HepG2 (cell line): ENCODE results near the gene FBLIM1. TPM values are rescaled to one million over a fixed set of nuclear protein-coding genes. Genes with fewer than 3 reads are reported as not detected.

ENCODE experiments used
- ATAC-seq: fragments of 200-7000 bp; cut with Tn5 transposase; 3 replicates; pipeline ENCODE4 v1.9.1; 2020; ENCODE audit warnings: mild to moderate bottlenecking, moderate library complexity
- BruUV-seq: library from RNA; stranded (reverse); fragments of 400-500 nt; replicated peaks from 2 replicates; lab custom pipeline; 2021; lab: Mats Ljungman, UMichigan
- CTCF ChIA-PET: fragments of 300-600 bp; formaldehyde crosslinking; extraction: SDS; loops from one replicate; lab custom pipeline; 2021; ENCODE audit warnings: low total read pairs, inconsistent platforms, low intra/inter-chr PET ratio; lab: Yijun Ruan, JAX
- POLR2A ChIA-PET: fragments of 350-600 bp; sonication (Branson Sonifier 250); formaldehyde crosslinking; loops from one replicate; lab custom pipeline; 2020; ENCODE audit warnings: antibody characterized with exemption, inconsistent platforms; lab: Yijun Ruan, JAX
- DNase-seq: peaks from one replicate; pipeline ENCODE4 v3.0.0-alpha.2; 2015; ENCODE audit warnings: low spot score
- FAIRE-seq: peaks from 3 replicates; lab custom pipeline; 2011; peaks lifted over from hg19 to GRCh38; lab: Jason Lieb, UNC
- H2AFZ ChIP-seq: one replicate; pipeline ENCODE4 v1.6.1; 2011; ENCODE audit warnings: low read length, inconsistent platforms
- H3K27ac ChIP-seq: fragments of 300-600 bp; 3 replicates; pipeline ENCODE4 v1.8.0; 2011; ENCODE audit warnings: mixed run types, mild to moderate bottlenecking, mixed read lengths, low read length, inconsistent platforms; ENCODE audit not compliant: insufficient read depth; ENCODE audit errors: extremely low read length
- H3K27me3 ChIP-seq, 2 experiments: fragments of 200-600 bp in 1 of 2; 2 replicates in 1 of 2; 3 replicates in 1 of 2; pipeline versions ENCODE4 v1.6.0 to v1.8.0; 2011; ENCODE audit warnings: low read length in 2 of 2, mild to moderate bottlenecking in 2 of 2, moderate library complexity in 2 of 2, inconsistent platforms in 1 of 2; ENCODE audit not compliant: insufficient read depth in 2 of 2, control insufficient read depth in 1 of 2
- H3K36me3 ChIP-seq, 2 experiments: fragments of 200-600 bp in 1 of 2; replicated peaks in 1 of 2; 2 replicates in 1 of 2; 3 replicates in 1 of 2; pipeline versions ENCODE4 v1.5.1 to v1.8.0; 2011; ENCODE audit warnings: low read length in 2 of 2, inconsistent platforms in 1 of 2; ENCODE audit not compliant: insufficient read depth in 2 of 2, control insufficient read depth in 1 of 2
- H3K4me1 ChIP-seq: 2 replicates; pipeline ENCODE4 v1.5.1; 2012; ENCODE audit warnings: low read length, inconsistent platforms; ENCODE audit not compliant: insufficient read depth
- H3K4me2 ChIP-seq: 2 replicates; pipeline ENCODE4 v1.6.0; 2011; ENCODE audit warnings: low read depth, low read length, inconsistent platforms
- H3K4me3 ChIP-seq, 3 experiments: fragments of 200-600 bp in 1 of 3; sonication (generic), shearing (Covaris generic) in 1 of 3; replicated peaks in 1 of 3; 2 replicates each; pipeline ENCODE4 v1.5.1; 2011 to 2016; ENCODE audit warnings: low read length in 3 of 3, inconsistent platforms in 2 of 3, low read depth in 2 of 3, mild to moderate bottlenecking in 2 of 3, control low read depth in 1 of 3, mixed read lengths in 1 of 3; ENCODE audit not compliant: insufficient read depth in 1 of 3
- H3K79me2 ChIP-seq: one replicate; pipeline ENCODE4 v1.6.1; 2011; ENCODE audit warnings: low read length, inconsistent platforms; ENCODE audit not compliant: insufficient read depth
- H3K9ac ChIP-seq: 2 replicates; pipeline ENCODE4 v1.6.0; 2011; ENCODE audit warnings: mild to moderate bottlenecking, low read depth, low read length, inconsistent platforms; ENCODE audit not compliant: insufficient read depth
- H3K9me3 ChIP-seq: 2 replicates; pipeline ENCODE4 v1.5.1; 2012; ENCODE audit warnings: mild to moderate bottlenecking, low read length
- H4K20me1 ChIP-seq: 2 replicates; pipeline ENCODE4 v1.6.0; 2011; ENCODE audit warnings: inconsistent platforms, mild to moderate bottlenecking, low read length, moderate library complexity; ENCODE audit not compliant: insufficient read depth
- ATF5 ChIP-seq: sonication (generic); formaldehyde crosslinking; IDR thresholded peaks from 2 replicates; pipeline ENCODE4 v1.4.0; 2020; ENCODE audit warnings: mild to moderate bottlenecking, low read depth, missing genetic modification reagents
- CENPT ChIP-seq: sonication (generic); formaldehyde crosslinking; IDR thresholded peaks from 2 replicates; pipeline ENCODE4 v1.8.0; 2022; ENCODE audit warnings: low read depth, mild to moderate bottlenecking, moderate library complexity, missing genetic modification reagents
- NR2F1 ChIP-seq, 2 experiments: fragments of 450-650 bp in 1 of 2; formaldehyde crosslinking in 1 of 2; IDR thresholded peaks; 2 replicates each; pipeline versions ENCODE4 v1.5.0 to v1.6.1; 2016 to 2020; ENCODE audit warnings: mild to moderate bottlenecking in 1 of 2, missing compliant biosample characterization in 1 of 2, missing genetic modification reagents in 1 of 2, moderate library complexity in 1 of 2
- PPARG ChIP-seq: conservative IDR thresholded peaks from 2 replicates; pipeline ENCODE4 v1.6.1; 2016; ENCODE audit warnings: missing biosample characterization, missing genetic modification reagents
- REXO4 ChIP-seq: sonication (generic); formaldehyde crosslinking; IDR thresholded peaks from 2 replicates; pipeline ENCODE4 v1.8.0; 2022; ENCODE audit warnings: missing genetic modification reagents, mild to moderate bottlenecking, borderline replicate concordance
- SATB2 ChIP-seq: sonication (generic); formaldehyde crosslinking; IDR thresholded peaks from 2 replicates; pipeline ENCODE4 v1.5.0; 2020; ENCODE audit warnings: missing genetic modification reagents
- SNAPC4 ChIP-seq: sonication (generic); formaldehyde crosslinking; IDR thresholded peaks from 2 replicates; pipeline ENCODE4 v1.4.0; 2020; ENCODE audit warnings: mild to moderate bottlenecking, missing genetic modification reagents
- TCF7 ChIP-seq: sonication (generic); IDR thresholded peaks from 2 replicates; pipeline ENCODE4 v1.6.1; 2016; ENCODE audit warnings: antibody characterized with exemption, low read depth
- ZBTB21 ChIP-seq: sonication (generic); formaldehyde crosslinking; IDR thresholded peaks from 2 replicates; pipeline ENCODE4 v1.4.0; 2020; ENCODE audit warnings: missing genetic modification reagents
- ZFP1 ChIP-seq: IDR thresholded peaks from 2 replicates; pipeline ENCODE4 v1.6.1; 2016
- ZNF143 ChIP-seq: sonication (generic); formaldehyde crosslinking; IDR thresholded peaks from 2 replicates; pipeline ENCODE4 v1.4.0; 2020; ENCODE audit warnings: missing genetic modification reagents
- ZNF33A ChIP-seq: sonication (generic); formaldehyde crosslinking; IDR thresholded peaks from 2 replicates; pipeline ENCODE4 v1.5.1; 2020; ENCODE audit warnings: missing genetic modification reagents, mild to moderate bottlenecking, moderate library complexity, borderline replicate concordance
- ZNF549 ChIP-seq: sonication (generic); formaldehyde crosslinking; IDR thresholded peaks from 2 replicates; pipeline ENCODE4 v1.5.0; 2020; ENCODE audit warnings: missing genetic modification reagents
- ZNF563 ChIP-seq: sonication (generic); formaldehyde crosslinking; IDR thresholded peaks from 2 replicates; pipeline ENCODE4 v1.8.0; 2022; ENCODE audit warnings: mild to moderate bottlenecking, moderate library complexity, missing genetic modification reagents
- ZNF883 ChIP-seq: sonication (generic); formaldehyde crosslinking; IDR thresholded peaks from 2 replicates; pipeline ENCODE4 v1.5.1; 2020; ENCODE audit warnings: mild to moderate bottlenecking, missing genetic modification reagents; ENCODE audit errors: not compliant biosample characterization
- ZSCAN21 ChIP-seq: sonication (generic); formaldehyde crosslinking; IDR thresholded peaks from 2 replicates; pipeline ENCODE4 v1.8.0; 2022; ENCODE audit warnings: mild to moderate bottlenecking, missing genetic modification reagents, moderate library complexity, borderline replicate concordance
- ZSCAN25 ChIP-seq: sonication (generic); formaldehyde crosslinking; IDR thresholded peaks from 2 replicates; pipeline ENCODE4 v1.8.0; 2022; ENCODE audit warnings: mild to moderate bottlenecking, missing genetic modification reagents
- WGBS: methylation state at CpG from one replicate; pipeline ENCODE4 v1.1.6; 2017; ENCODE audit warnings: low lambda C conversion rate; 5-methylcytosine and 5-hydroxymethylcytosine counted together
- in situ Hi-C: cut with HindIII; loops from 2 replicates; pipeline ENCODE4 v1.10.0; 2017; ENCODE audit warnings: low pct_unique_long_range_greater_than_20kb; ENCODE audit not compliant: extremely low pct_ligation_motif_present
- intact Hi-C: fragments of 100-400 bp; cut with micrococcal nuclease; formaldehyde crosslinking; loops from one replicate; pipeline ENCODE4 v1.10.0; 2022; ENCODE audit not compliant: unreplicated experiment
- polyA plus RNA-seq, 8 experiments: library from polyadenylated mRNA; depleted of rRNA in 3 of 8; stranded (reverse) in 7 of 8; unstranded in 1 of 8; fragments of >200 nt; fragmentation: Illumina TruSeq in 4 of 8; extraction: Trizol in 4 of 8; gene quantifications; 2 replicates each; pipeline versions ENCODE4 v1.2.1 to v1.2.3, GENCODE V29; 2011 to 2016; ENCODE audit warnings: low read depth in 4 of 8, missing spikeins in 1 of 8, mixed read lengths in 1 of 8; ENCODE audit not compliant: insufficient read depth in 1 of 8
- total RNA-seq, 5 experiments: library from RNA; depleted of rRNA; stranded (reverse); fragments of >200 nt; fragmentation: Illumina TruSeq; extraction: Trizol; gene quantifications; 2 replicates each; pipeline ENCODE4 v1.2.3, GENCODE V29; 2016; ENCODE audit warnings: low read depth in 1 of 5
- TF ChIP-seq, protein P1 (sequence below): sonication (generic); formaldehyde crosslinking; IDR thresholded peaks from 2 replicates; pipeline ENCODE4 v1.4.0; 2020; ENCODE audit warnings: missing genetic modification reagents

Gene FBLIM1
- total and polyA plus RNA-seq, 2 of the 13 experiments (the other 11 are each of a cell fraction or from before 2014, with no cell fraction given) = 10.6 to 23.0 TPM

GRCh38 chr1:15734296-15734695 lies 24.3 kb upstream of the FBLIM1 start:
- DNase-seq (no peak), FAIRE-seq (no peak), ATAC-seq (no peak)
- TF ChIP-seq SNAPC4 (CRISPR knock-in tag) (no peak), ZNF563 (CRISPR knock-in tag) (no peak), ZBTB21 (CRISPR knock-in tag) (no peak), ZNF883 (CRISPR knock-in tag) (no peak), CENPT (CRISPR knock-in tag) (no peak), ZNF143 (CRISPR knock-in tag) (no peak), PPARG (CRISPR knock-in tag) (no peak), ZNF33A (CRISPR knock-in tag) (no peak), REXO4 (CRISPR knock-in tag) (no peak), TCF7 (no peak), ATF5 (no peak), ZSCAN25 (CRISPR knock-in tag) (no peak), NR2F1 (CRISPR knock-in tag; IDR thresholded peaks at IDR 0.05) (no peak), ZSCAN21 (CRISPR knock-in tag) (no peak), ZFP1 (CRISPR knock-in tag) (no peak), SATB2 (no peak), ZNF549 (CRISPR knock-in tag) (no peak)
- TF ChIP-seq, protein P1, sequence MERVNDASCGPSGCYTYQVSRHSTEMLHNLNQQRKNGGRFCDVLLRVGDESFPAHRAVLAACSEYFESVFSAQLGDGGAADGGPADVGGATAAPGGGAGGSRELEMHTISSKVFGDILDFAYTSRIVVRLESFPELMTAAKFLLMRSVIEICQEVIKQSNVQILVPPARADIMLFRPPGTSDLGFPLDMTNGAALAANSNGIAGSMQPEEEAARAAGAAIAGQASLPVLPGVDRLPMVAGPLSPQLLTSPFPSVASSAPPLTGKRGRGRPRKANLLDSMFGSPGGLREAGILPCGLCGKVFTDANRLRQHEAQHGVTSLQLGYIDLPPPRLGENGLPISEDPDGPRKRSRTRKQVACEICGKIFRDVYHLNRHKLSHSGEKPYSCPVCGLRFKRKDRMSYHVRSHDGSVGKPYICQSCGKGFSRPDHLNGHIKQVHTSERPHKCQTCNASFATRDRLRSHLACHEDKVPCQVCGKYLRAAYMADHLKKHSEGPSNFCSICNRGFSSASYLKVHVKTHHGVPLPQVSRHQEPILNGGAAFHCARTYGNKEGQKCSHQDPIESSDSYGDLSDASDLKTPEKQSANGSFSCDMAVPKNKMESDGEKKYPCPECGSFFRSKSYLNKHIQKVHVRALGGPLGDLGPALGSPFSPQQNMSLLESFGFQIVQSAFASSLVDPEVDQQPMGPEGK (CRISPR knock-in tag) = no peak
- Histone ChIP-seq H3K9ac (no peak overlapping the region), H4K20me1 (no peaks in the 10 kb centered on the region), H3K4me2 (no peak overlapping the region; the same call in 1 of the 2 replicates), H3K27ac (no peak overlapping the region), H3K79me2 (no peaks in the 10 kb centered on the region), H3K36me3 (peaks cover 4 to 6% of the 10 kb centered on the region in 2 experiments; a peak in 4 of 5 replicates), H3K9me3 (no peaks in the 10 kb centered on the region), H2AFZ (no peak overlapping the region), H3K4me1 (peaks cover 48% of the 10 kb centered on the region), H3K4me3 (no peak overlapping the region), H3K27me3 (no peaks in the 10 kb centered on the region)
- ChIA-PET POLR2A (no interaction called here), CTCF (no interaction called here)
- in situ Hi-C loops (no loop called here), intact Hi-C loops (no loop called here)
- 95% methylated on average over 11 of the region's 13 CpGs for WGBS
- no TSS peak for BruUV-seq
